Measurements from ENCODE around the gene BCCIP.

The BCCIP gene

GRCh38 chr10:125845617-125846016, 22.3 kb downstream of the BCCIP start:
- H3K36me3 Mint-ChIP-seq = peaks cover 30 to 38% of the 10 kb centered on the region in 2 donors
- no peak for ATAC-seq (replicated peaks)
- no peak for DNase-seq
- no peaks in the 10 kb centered on the region for H3K9me3 Mint-ChIP-seq
- no peak overlapping the region for H3K27ac Mint-ChIP-seq
- no peaks in the 10 kb centered on the region for H3K27me3 Mint-ChIP-seq
- no peaks in the 10 kb centered on the region for H3K4me1 Mint-ChIP-seq
- no peak overlapping the region for H3K4me3 Mint-ChIP-seq

DNA sequence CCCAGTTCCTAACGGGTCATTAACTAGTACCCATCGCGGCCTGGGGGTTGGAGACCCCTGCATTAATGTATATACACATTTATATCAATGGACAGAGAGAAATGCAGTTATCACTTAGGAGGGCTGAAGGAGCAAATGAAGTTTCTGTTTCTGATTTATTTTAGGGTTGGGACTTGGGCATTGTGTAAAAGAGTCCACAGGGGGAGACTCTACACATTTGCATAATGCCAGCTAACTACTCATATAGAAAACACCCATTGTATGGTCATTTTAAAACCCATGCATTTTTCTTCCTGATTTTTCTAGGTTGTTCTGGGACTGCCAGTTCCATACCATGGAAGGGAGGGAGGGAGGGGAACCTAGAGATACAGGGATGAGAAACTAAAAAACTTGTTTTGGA, 23.5 kb downstream of the BCCIP start:
- Mint-ChIP-seq H3K36me3 (peaks cover 35 to 42% of the 10 kb centered on the region in 2 donors), H3K27me3 (no peaks in the 10 kb centered on the region), H3K4me3 (no peak overlapping the region), H3K4me1 (no peaks in the 10 kb centered on the region), H3K27ac (no peak overlapping the region), H3K9me3 (no peaks in the 10 kb centered on the region)
- DNase-seq (no peak), ATAC-seq (replicated peaks) (no peak)

DNA sequence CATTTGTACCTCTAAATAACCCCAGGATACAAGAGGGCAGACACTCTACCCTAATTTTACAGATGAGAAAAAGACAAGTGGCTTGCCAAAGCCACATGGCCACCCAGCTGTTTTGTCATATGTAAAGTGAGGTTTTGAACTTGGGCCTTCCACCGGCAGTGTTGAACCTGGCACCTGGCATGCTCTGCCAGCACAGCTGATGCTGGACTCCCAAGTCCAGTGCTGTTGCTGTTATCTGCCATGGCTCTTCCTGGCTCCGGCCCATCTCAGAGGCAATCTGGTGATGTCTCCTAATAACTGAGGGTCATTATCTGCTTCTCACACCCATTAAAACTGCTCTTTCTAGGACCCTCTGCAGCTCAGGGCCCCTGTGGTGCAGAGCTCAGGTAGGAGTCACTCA, 25.0 kb downstream of the BCCIP start:
- H3K4me1 Mint-ChIP-seq = no peaks in the 10 kb centered on the region
- H3K27ac Mint-ChIP-seq = no peak overlapping the region
- no peaks in the 10 kb centered on the region for H3K27me3 Mint-ChIP-seq
- no peak for ATAC-seq (replicated peaks)
- H3K4me3 Mint-ChIP-seq = no peak overlapping the region
- H3K9me3 Mint-ChIP-seq = no peaks in the 10 kb centered on the region
- peaks cover 32 to 47% of the 10 kb centered on the region in 2 donors for H3K36me3 Mint-ChIP-seq
- no peak for DNase-seq

DNA sequence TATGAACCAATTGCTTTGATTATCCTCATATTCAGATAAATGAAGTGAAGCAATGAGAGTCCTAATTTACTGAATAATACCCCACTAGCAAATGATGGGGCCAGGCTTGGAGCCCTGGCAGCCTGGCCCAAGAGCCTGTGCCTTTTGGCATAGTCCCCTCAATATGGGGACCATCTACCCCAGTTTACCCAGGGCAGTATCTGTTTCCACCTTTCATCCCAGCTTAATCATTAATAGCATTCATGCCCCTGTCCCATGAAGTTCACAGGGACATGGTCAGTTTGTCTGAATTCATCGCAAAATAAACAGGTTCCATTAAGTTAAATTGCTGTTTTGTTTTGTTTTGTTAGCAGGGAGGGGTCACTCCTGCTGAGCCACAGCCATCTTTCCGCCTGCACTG, 25.5 kb downstream of the BCCIP start:
- H3K27ac Mint-ChIP-seq = no peak overlapping the region

DNA sequence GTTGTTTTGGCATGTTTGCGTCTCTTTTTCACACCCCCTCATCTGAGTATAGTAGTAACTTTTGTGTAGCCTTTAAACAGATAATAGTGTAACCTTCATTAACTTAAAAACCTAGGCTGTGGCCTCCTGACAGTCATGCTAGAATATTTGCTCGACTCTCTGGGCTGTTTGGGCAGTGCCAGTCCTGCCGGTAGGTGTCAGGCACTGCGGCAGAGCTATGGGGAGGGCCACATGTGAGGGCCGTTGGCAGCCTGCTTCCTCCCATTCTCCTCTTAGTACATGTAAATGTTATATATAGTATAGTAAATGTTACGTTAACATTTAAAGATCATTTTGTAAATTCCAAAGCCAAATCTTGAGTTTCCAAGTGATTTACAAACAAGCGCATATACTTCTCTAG, 26.1 kb downstream of the BCCIP start:
- peaks cover 36 to 49% of the 10 kb centered on the region in 2 donors for H3K36me3 Mint-ChIP-seq

More for the DNA sequence above, 25.5 kb downstream of the BCCIP start:
- no peaks in the 10 kb centered on the region for H3K9me3 Mint-ChIP-seq
- H3K27me3 Mint-ChIP-seq = no peaks in the 10 kb centered on the region
- H3K36me3 Mint-ChIP-seq = peaks cover 34 to 48% of the 10 kb centered on the region in 2 donors
- H3K4me3 Mint-ChIP-seq = no peak overlapping the region
- ATAC-seq (replicated peaks) = no peak
- H3K4me1 Mint-ChIP-seq = no peaks in the 10 kb centered on the region
- no peak for DNase-seq

DNA sequence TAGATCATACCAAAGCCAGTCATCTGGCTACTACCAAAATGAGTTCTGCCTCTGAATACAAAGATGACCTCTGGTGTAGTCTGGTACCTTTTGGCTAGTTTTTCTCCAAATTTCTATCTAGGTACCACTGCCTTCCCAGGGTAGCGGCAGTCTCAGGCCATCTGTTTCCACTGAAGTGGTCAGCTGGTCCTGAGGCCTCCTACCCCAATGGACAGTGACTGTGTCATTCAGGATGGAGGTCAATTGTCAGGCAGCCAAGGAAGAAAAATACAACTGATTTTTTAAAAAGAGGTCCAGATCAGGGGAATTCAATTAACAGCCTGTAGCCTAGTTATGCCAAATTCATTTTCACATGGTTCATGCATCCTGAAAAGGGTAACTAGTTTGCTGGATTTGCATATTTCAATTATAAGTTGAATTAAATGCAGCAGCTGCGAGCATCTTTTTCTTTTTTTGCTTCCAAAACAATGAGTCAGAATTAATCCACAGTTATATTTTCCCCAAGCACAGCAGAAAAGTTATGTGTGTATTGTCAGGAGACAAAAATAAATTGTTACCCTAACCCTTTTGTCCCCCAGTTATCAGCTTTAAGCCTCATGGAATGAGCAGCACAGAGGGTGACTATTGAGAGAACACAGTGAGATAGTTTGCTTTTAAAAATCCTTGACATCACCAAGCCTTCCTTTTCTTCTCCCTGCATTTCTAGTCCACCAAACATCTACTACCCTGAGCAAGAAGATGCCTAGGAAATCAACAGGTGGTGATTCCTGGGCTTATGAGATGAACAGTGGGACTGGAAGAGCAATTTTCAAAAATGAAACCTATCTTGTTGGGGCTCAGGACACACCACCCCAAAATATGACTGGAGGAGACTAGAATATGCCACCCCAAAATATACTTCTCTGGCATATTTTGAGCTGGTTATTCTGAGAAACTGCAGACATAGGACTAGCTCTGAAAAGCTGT, 27.7 kb downstream of the BCCIP start:
- no peak overlapping the region for H3K27ac Mint-ChIP-seq
- no peaks in the 10 kb centered on the region for H3K27me3 Mint-ChIP-seq
- no peaks in the 10 kb centered on the region for H3K9me3 Mint-ChIP-seq
- ATAC-seq (replicated peaks) (no peak), DNase-seq (no peak)
- peaks cover 39 to 48% of the 10 kb centered on the region in 2 donors for H3K36me3 Mint-ChIP-seq
- no peak overlapping the region for H3K4me3 Mint-ChIP-seq
- no peaks in the 10 kb centered on the region for H3K4me1 Mint-ChIP-seq

More for the DNA sequence above, 26.1 kb downstream of the BCCIP start:
- DNase-seq (no peak), ATAC-seq (replicated peaks) (no peak)
- Mint-ChIP-seq H3K27me3 (no peaks in the 10 kb centered on the region), H3K9me3 (no peaks in the 10 kb centered on the region), H3K4me3 (no peak overlapping the region), H3K4me1 (no peaks in the 10 kb centered on the region), H3K27ac (no peak overlapping the region)

- H3K4me1 Mint-ChIP-seq = no peaks in the 10 kb centered on the region
- ATAC-seq (replicated peaks) (no peak), DNase-seq (no peak)
- H3K27me3 Mint-ChIP-seq = no peaks in the 10 kb centered on the region
- H3K27ac Mint-ChIP-seq = no peak overlapping the region
- no peaks in the 10 kb centered on the region for H3K9me3 Mint-ChIP-seq
- peaks cover 30 to 38% of the 10 kb centered on the region in 2 donors for H3K36me3 Mint-ChIP-seq
- H3K4me3 Mint-ChIP-seq = no peak overlapping the region
Measured at GRCh38 chr10:125852487-125852886, 29.1 kb downstream of the BCCIP start.

DNA sequence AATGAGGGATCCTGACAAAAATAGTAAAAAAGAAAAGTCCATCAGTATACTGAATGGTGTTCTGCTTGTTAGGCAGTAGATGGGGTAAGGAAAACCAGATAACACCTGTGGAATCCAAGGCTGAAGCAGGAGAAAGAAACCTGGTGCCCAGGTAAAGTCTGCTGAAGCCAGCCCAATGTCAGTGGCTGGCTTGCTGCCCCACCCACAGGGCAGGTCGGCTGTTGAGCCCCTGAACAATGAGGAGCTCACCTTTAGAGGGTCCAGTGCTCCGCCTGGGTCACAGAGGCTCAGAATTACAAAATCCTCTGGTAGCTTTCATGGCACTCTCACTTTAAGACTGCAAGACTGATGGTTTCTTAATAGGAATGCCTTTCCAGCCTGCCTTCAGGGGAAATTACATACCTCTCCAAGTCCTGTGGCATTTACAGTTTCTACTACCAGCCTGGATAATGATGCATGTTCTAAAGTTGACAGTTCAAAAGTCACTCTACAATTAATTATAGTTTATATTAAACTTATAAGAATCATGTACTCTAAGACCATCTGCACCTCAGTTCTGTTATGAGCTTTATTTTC, 33.9 kb downstream of the BCCIP start:
- H3K4me1 Mint-ChIP-seq = no peaks in the 10 kb centered on the region
- H3K4me3 Mint-ChIP-seq = no peak overlapping the region
- ATAC-seq (replicated peaks) (no peak), DNase-seq (no peak)
- peaks cover 16 to 17% of the 10 kb centered on the region in 2 donors for H3K36me3 Mint-ChIP-seq
- H3K9me3 Mint-ChIP-seq = no peaks in the 10 kb centered on the region
- no peak overlapping the region for H3K27ac Mint-ChIP-seq
- no peaks in the 10 kb centered on the region for H3K27me3 Mint-ChIP-seq

DNA sequence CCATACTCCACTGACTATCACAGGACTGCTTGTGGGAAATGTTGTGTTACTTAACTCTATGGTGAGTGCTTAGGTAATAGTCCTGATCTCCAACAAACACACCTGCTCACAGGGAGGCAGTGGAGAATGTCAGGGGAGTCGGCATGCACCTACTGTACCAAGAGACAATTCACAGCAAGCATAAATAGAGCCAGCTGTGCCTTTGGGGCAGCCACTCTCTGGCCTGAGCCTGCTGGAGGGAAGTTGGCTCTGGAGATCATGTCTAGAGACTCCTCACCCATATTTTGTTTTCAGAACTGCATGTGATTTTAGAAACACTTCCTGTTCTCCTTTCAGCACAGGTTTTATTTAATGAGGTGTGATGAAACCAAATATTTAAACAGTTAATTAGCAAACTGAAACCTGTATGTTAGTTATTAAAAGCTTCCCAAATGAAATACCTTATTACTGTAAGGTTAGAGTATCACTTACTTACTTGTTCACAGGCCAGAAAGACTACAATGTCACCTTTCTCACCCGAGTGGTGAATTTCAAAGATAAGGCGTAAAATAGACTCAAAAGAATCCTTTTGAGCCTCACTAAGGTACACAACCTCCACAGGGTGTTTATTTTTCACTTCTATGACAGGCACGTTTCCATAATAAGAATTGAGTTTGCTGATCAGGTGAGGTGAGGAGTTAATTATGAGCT, 35.9 kb downstream of the BCCIP start:
- H3K36me3 Mint-ChIP-seq = peaks cover 7% of the 10 kb centered on the region in 2 donors
- H3K4me1 Mint-ChIP-seq = no peaks in the 10 kb centered on the region
- no peak overlapping the region for H3K4me3 Mint-ChIP-seq
- ATAC-seq (replicated peaks) (no peak), DNase-seq (no peak)
- no peak overlapping the region for H3K27ac Mint-ChIP-seq
- H3K27me3 Mint-ChIP-seq = no peaks in the 10 kb centered on the region
- no peaks in the 10 kb centered on the region for H3K9me3 Mint-ChIP-seq

DNA sequence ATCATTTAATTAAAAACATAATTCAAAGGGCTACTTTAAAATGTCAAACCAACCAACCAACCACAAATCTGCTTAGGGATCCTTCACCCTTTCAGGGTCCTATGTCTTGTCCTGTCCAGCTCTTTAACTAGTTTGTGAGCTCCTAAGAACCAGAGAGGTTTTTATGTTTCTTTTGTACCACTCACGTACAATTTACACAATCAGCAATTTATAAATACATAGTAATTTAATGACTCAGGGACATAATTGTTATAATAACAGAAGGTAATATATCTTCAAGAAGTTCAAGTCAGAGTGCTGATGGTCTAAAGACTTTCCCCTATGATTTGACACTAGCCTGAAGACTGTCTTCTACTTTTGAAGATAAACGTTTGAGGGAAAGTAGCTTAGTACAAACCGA, 41.8 kb downstream of the BCCIP start:
- ATAC-seq (replicated peaks) (no peak), DNase-seq (no peak)
- H3K36me3 Mint-ChIP-seq = peaks cover 8 to 17% of the 10 kb centered on the region in 2 donors
- no peaks in the 10 kb centered on the region for H3K4me1 Mint-ChIP-seq
- no peaks in the 10 kb centered on the region for H3K27me3 Mint-ChIP-seq
- no peaks in the 10 kb centered on the region for H3K9me3 Mint-ChIP-seq
- H3K27ac Mint-ChIP-seq = no peak overlapping the region
- H3K4me3 Mint-ChIP-seq = no peak overlapping the region

GRCh38 chr10:125866421-125867029, 43.2 kb downstream of the BCCIP start:
- Mint-ChIP-seq H3K9me3 (no peaks in the 10 kb centered on the region), H3K4me1 (no peaks in the 10 kb centered on the region), H3K27ac (no peak overlapping the region), H3K36me3 (peaks cover 8 to 17% of the 10 kb centered on the region in 2 donors), H3K27me3 (no peaks in the 10 kb centered on the region), H3K4me3 (no peak overlapping the region)
- DNase-seq (no peak), ATAC-seq (replicated peaks) (no peak)

- H3K27ac Mint-ChIP-seq = no peak overlapping the region
- H3K9me3 Mint-ChIP-seq = no peaks in the 10 kb centered on the region
- H3K4me1 Mint-ChIP-seq = no peaks in the 10 kb centered on the region
- no peak overlapping the region for H3K4me3 Mint-ChIP-seq
- peak in 1 of 2 donors; percentile 51 for ATAC-seq (replicated peaks)
- DNase-seq = no peak
- H3K27me3 Mint-ChIP-seq = no peaks in the 10 kb centered on the region
- peaks cover 8 to 17% of the 10 kb centered on the region in 2 donors for H3K36me3 Mint-ChIP-seq
Measured at GRCh38 chr10:125868372-125868975, 45.1 kb downstream of the BCCIP start.

DNA sequence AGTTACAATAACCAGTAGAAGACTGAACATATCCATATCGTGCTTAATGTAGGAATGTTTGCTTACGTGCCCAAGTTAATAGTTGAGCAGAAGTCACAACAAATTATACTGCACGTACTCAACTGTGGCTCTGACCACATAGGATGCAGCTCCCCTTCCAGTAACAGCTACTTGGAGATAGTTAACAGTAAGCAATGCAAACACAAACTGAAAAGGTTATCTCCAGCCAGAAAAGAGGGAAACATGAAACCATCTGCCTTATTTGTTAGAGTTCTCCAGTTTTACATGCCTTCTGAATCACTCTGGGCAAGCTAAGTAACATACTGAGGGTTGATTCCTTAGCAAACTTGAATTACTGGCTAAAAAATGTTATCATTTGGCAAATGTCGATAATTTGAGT, 48.0 kb downstream of the BCCIP start:
- peaks cover 0 to 3% of the 10 kb centered on the region in 2 donors for H3K9me3 Mint-ChIP-seq

More for the DNA sequence above, 48.0 kb downstream of the BCCIP start:
- no peaks in the 10 kb centered on the region for H3K4me1 Mint-ChIP-seq
- H3K4me3 Mint-ChIP-seq = no peak overlapping the region
- no peaks in the 10 kb centered on the region for H3K27me3 Mint-ChIP-seq
- H3K36me3 Mint-ChIP-seq = peaks cover 19 to 23% of the 10 kb centered on the region in 2 donors
- DNase-seq (no peak), ATAC-seq (replicated peaks) (no peak)
- no peak overlapping the region for H3K27ac Mint-ChIP-seq
